HEK293T (cell line): ENCODE measurements around the gene LRIG1.
A peak's percentile ranks its signal among the peaks of the same experiment; 100 is the strongest.

Experiments
- CTCF ChIA-PET: fragments of 350-600 bp; formaldehyde crosslinking; extraction: SDS; loops from one replicate; lab custom pipeline; 2021; ENCODE audit warnings: antibody characterized with exemption, inconsistent platforms; lab: Yijun Ruan, JAX
- POLR2A ChIA-PET: fragments of 350-600 bp; formaldehyde crosslinking; extraction: SDS; loops from one replicate; lab custom pipeline; 2020; ENCODE audit warnings: antibody characterized with exemption, inconsistent platforms; lab: Yijun Ruan, JAX
- DNase-seq: peaks from one replicate; pipeline ENCODE4 v3.0.0; 2012; ENCODE audit warnings: mixed read lengths; ENCODE audit errors: extremely low spot score
- ARNT ChIP-seq: fragments of 450-650 bp; IDR thresholded peaks from 2 replicates; pipeline ENCODE4 v1.6.1; 2017; ENCODE audit warnings: mild to moderate bottlenecking
- BHLHE40 ChIP-seq: fragments of 450-650 bp; IDR thresholded peaks from 2 replicates; pipeline ENCODE4 v1.6.1; 2016; ENCODE audit warnings: mild to moderate bottlenecking, moderate library complexity, borderline replicate concordance
- CTBP1 ChIP-seq: fragments of 450-650 bp; IDR thresholded peaks from 2 replicates; pipeline ENCODE4 v1.6.1; 2016; ENCODE audit warnings: borderline replicate concordance
- ELF4 ChIP-seq: fragments of 450-650 bp; IDR thresholded peaks from 2 replicates; pipeline ENCODE4 v1.6.1; 2017; ENCODE audit warnings: antibody characterized with exemption
- FOXA1 ChIP-seq: fragments of 450-650 bp; IDR thresholded peaks from 2 replicates; pipeline ENCODE4 v1.6.1; 2016; ENCODE audit warnings: mild to moderate bottlenecking
- FOXK2 ChIP-seq: fragments of 450-650 bp; IDR thresholded peaks from 2 replicates; pipeline ENCODE4 v1.6.1; 2016; ENCODE audit warnings: mild to moderate bottlenecking
- FOXM1 ChIP-seq: fragments of 450-650 bp; IDR thresholded peaks from 2 replicates; pipeline ENCODE4 v1.6.1; 2017; ENCODE audit warnings: mild to moderate bottlenecking, borderline replicate concordance
- HDGF ChIP-seq: fragments of 450-650 bp; IDR thresholded peaks from 2 replicates; pipeline ENCODE4 v1.6.1; 2017; ENCODE audit warnings: antibody characterized with exemption, borderline replicate concordance
- L3MBTL2 ChIP-seq: fragments of 450-650 bp; conservative IDR thresholded peaks from 2 replicates; pipeline ENCODE4 v1.6.1; 2016; ENCODE audit warnings: mild to moderate bottlenecking
- LEF1 ChIP-seq: fragments of 450-650 bp; IDR thresholded peaks from 2 replicates; pipeline ENCODE4 v1.6.1; 2017; ENCODE audit warnings: mild to moderate bottlenecking, borderline replicate concordance
- NFRKB ChIP-seq: fragments of 450-650 bp; IDR thresholded peaks from 2 replicates; pipeline ENCODE4 v1.6.1; 2016; ENCODE audit warnings: mild to moderate bottlenecking, moderate library complexity
- PKNOX1 ChIP-seq: fragments of 450-650 bp; IDR thresholded peaks from 2 replicates; pipeline ENCODE4 v1.6.1; 2016
- SP1 ChIP-seq: fragments of 450-650 bp; IDR thresholded peaks from 2 replicates; pipeline ENCODE4 v1.6.1; 2017
- SUZ12 ChIP-seq: fragments of 450-650 bp; IDR thresholded peaks from 2 replicates; pipeline ENCODE4 v1.6.1; 2016; ENCODE audit warnings: mild to moderate bottlenecking
- TARDBP ChIP-seq: fragments of 450-650 bp; IDR thresholded peaks from 2 replicates; pipeline ENCODE4 v1.6.1; 2016
- ZNF384 ChIP-seq: fragments of 450-650 bp; IDR thresholded peaks from 2 replicates; pipeline ENCODE4 v1.6.1; 2016

The LRIG1 gene

GRCh38 chr3:66472313-66473134 is 28.3 kb downstream of the LRIG1 start:
- DNase-seq: no peak
- 0 out of 2 replicates have a peak, but pooled peaks have one; percentile 13 for TF ChIP-seq L3MBTL2
- TF ChIP-seq BHLHE40: no peak
- no peak for TF ChIP-seq FOXK2
- TF ChIP-seq ZNF384: 0 out of 2 replicates have a peak, but pooled peaks have one; percentile 38
- TF ChIP-seq SP1: no peak
- CTCF ChIA-PET: interaction anchor here (0.6 kb wide), 1 partner anchor 332 kb away, joined by 3 read pairs; no protein-coding TSS in a partner anchor
- POLR2A ChIA-PET: no interaction called here

- ChIA-PET CTCF (interaction anchor here (0.6 kb wide), 1 partner anchor 339 kb away, joined by 3 read pairs; no protein-coding TSS in a partner anchor), POLR2A (no interaction called here)
- no peak for DNase-seq
- TF ChIP-seq LEF1: no peak
- no peak for TF ChIP-seq L3MBTL2
- TF ChIP-seq ELF4: no peak
- TF ChIP-seq FOXM1: no peak
- TF ChIP-seq SUZ12: no peak
- TF ChIP-seq HDGF: no peak
- TF ChIP-seq SP1: no peak
- no peak for TF ChIP-seq BHLHE40
- no peak for TF ChIP-seq CTBP1
- TF ChIP-seq TARDBP: no peak
- no peak for TF ChIP-seq ZNF384
Observed at GRCh38 chr3:66470956-66471686, 29.7 kb downstream of the LRIG1 start.

- ChIA-PET CTCF (interaction anchor here (0.9 kb wide), 1 partner anchor 67 kb away, joined by 7 read pairs; no protein-coding TSS in a partner anchor), POLR2A (no interaction called here)
- no peak for DNase-seq
- TF ChIP-seq ARNT (no peak), FOXA1 (no peak), TARDBP (no peak)
Observed at GRCh38 chr3:66470285-66470684, 30.5 kb downstream of the LRIG1 start.

GRCh38 chr3:66469220-66469640 is 31.6 kb downstream of the LRIG1 start:
- CTCF ChIA-PET: interaction anchor here (0.9 to 1.8 kb wide), 2 partner anchors 61 to 66 kb away, joined by 5 to 7 read pairs; no protein-coding TSS in a partner anchor
- TF ChIP-seq FOXM1: no peak
- TF ChIP-seq L3MBTL2: 0 out of 2 replicates have a peak, but pooled peaks have one; percentile 24
- POLR2A ChIA-PET: interaction anchor here (0.6 kb wide), 1 partner anchor 19 kb away, joined by 3 read pairs; no protein-coding TSS in a partner anchor
- no peak for DNase-seq

- POLR2A ChIA-PET: interaction anchor here (0.6 kb wide), 1 partner anchor 15 kb away, joined by 4 read pairs; no protein-coding TSS in a partner anchor
- no peak for TF ChIP-seq LEF1
- TF ChIP-seq NFRKB: no peak
- TF ChIP-seq ZNF384: no peak
- TF ChIP-seq SUZ12: no peak
- no peak for TF ChIP-seq ELF4
- no peak for DNase-seq
- CTCF ChIA-PET: interaction anchor here (1.8 kb wide), 1 partner anchor 60 kb away, joined by 5 read pairs; no protein-coding TSS in a partner anchor
Observed at GRCh38 chr3:66467996-66468735, 32.7 kb downstream of the LRIG1 start.

GRCh38 chr3:66466606-66467270 is 34.1 kb downstream of the LRIG1 start:
- TF ChIP-seq TARDBP (no peak), SP1 (no peak), HDGF (no peak), LEF1 (no peak), CTBP1 (no peak), FOXA1 (no peak), FOXM1 (no peak), PKNOX1 (no peak), NFRKB (no peak), SUZ12 (no peak), ARNT (no peak), FOXK2 (no peak), BHLHE40 (no peak), ZNF384 (no peak), ELF4 (no peak), L3MBTL2 (no peak)
- ChIA-PET POLR2A (no interaction called here), CTCF (interaction anchor here (0.6 kb wide), 1 partner anchor 108 kb away, joined by 3 read pairs; no protein-coding TSS in a partner anchor)
- no peak for DNase-seq
